IMR-90 (cell line): ENCODE data around the gene LPGAT1.

ENCODE experiments used
- CHD1 ChIP-seq: IDR thresholded peaks from 2 replicates; pipeline ENCODE4 v1.6.1; 2012; ENCODE audit warnings: low read depth, low read length, improper control_type of control experiment
- MAFK ChIP-seq: IDR thresholded peaks from 2 replicates; pipeline ENCODE4 v1.6.1; 2012; ENCODE audit warnings: low read depth, low read length, improper control_type of control experiment
- POLR2A ChIP-seq: IDR thresholded peaks from 2 replicates; pipeline ENCODE4 v1.6.1; 2012; ENCODE audit warnings: mild to moderate bottlenecking, low read depth, low read length
- RAD21 ChIP-seq: IDR thresholded peaks from 2 replicates; pipeline ENCODE4 v1.6.1; 2012; ENCODE audit warnings: low read length, improper control_type of control experiment
- SMC3 ChIP-seq: fragments of 150-350 bp; IDR thresholded peaks from 2 replicates; pipeline ENCODE4 v1.6.1; 2016; ENCODE audit warnings: low read depth, mild to moderate bottlenecking, antibody characterized with exemption, low read length, moderate library complexity
- TF ChIP-seq, protein P1 (sequence below): conservative IDR thresholded peaks from 2 replicates; pipeline ENCODE4 v1.5.1; 2012; ENCODE audit warnings: mild to moderate bottlenecking, low read depth, low read length, improper control_type of control experiment

DNA sequence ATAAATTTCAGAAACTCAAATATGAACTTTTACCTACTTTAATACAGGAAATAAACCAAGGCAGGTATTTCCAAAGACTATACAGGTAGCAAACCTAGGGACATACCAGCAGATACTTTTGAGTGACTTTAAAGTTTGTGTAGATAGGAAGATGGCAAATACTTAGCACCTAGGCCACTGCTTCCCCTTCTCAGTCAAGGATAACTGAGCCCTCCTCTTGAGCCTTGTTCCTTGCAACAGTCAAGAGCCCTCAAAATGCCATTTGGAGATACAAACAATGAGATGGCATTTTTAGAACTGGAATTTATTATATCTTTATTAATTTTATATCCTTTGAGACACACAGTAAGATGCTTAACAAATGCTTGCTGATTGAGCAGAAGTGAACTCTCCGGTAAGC, 65.9 kb downstream of the LPGAT1 start:
- TF ChIP-seq, protein P1, sequence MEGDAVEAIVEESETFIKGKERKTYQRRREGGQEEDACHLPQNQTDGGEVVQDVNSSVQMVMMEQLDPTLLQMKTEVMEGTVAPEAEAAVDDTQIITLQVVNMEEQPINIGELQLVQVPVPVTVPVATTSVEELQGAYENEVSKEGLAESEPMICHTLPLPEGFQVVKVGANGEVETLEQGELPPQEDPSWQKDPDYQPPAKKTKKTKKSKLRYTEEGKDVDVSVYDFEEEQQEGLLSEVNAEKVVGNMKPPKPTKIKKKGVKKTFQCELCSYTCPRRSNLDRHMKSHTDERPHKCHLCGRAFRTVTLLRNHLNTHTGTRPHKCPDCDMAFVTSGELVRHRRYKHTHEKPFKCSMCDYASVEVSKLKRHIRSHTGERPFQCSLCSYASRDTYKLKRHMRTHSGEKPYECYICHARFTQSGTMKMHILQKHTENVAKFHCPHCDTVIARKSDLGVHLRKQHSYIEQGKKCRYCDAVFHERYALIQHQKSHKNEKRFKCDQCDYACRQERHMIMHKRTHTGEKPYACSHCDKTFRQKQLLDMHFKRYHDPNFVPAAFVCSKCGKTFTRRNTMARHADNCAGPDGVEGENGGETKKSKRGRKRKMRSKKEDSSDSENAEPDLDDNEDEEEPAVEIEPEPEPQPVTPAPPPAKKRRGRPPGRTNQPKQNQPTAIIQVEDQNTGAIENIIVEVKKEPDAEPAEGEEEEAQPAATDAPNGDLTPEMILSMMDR, result no peak
- TF ChIP-seq POLR2A, result no peak
- no peak for TF ChIP-seq CHD1
- TF ChIP-seq RAD21, result no peak
- no peak for TF ChIP-seq SMC3
- TF ChIP-seq MAFK, result no peak
